Liver (tissue), 3 donors: Measurements from ENCODE around the gene EVI5.

Experiments used
- CTCF ChIP-seq: fragments of 150-350 bp; IDR thresholded peaks from 2 replicates; pipeline ENCODE4 v1.5.1; 2017; ENCODE audit warnings: improper control_type of control experiment, low read depth, low read length; ENCODE audit not compliant: missing input control
- FOXA1 ChIP-seq: IDR thresholded peaks from 2 replicates; pipeline ENCODE4 v1.6.1; 2016; ENCODE audit warnings: antibody characterized with exemption
- RAD21 ChIP-seq, 2 donors: IDR thresholded peaks; 2 replicates each; pipeline ENCODE4 v1.6.1; 2016; ENCODE audit warnings: antibody characterized with exemption in 2 of 2, mild to moderate bottlenecking in 2 of 2
- REST ChIP-seq: IDR thresholded peaks from 2 replicates; pipeline ENCODE4 v1.6.1; 2016; ENCODE audit warnings: antibody characterized with exemption, mild to moderate bottlenecking
- RXRA ChIP-seq, 2 donors: IDR thresholded peaks; 2 replicates each; pipeline ENCODE4 v1.6.1; 2017 to 2018; ENCODE audit warnings: antibody characterized with exemption in 2 of 2, mild to moderate bottlenecking in 1 of 2
- TAF1 ChIP-seq: conservative IDR thresholded peaks from 2 replicates; pipeline ENCODE4 v1.6.1; 2016; ENCODE audit warnings: antibody characterized with exemption, mild to moderate bottlenecking
- YY1 ChIP-seq: IDR thresholded peaks from 2 replicates; pipeline ENCODE4 v1.6.1; 2016; ENCODE audit warnings: antibody characterized with exemption, mild to moderate bottlenecking
- TF ChIP-seq, protein P1 (sequence below): IDR thresholded peaks from 2 replicates; pipeline ENCODE4 v1.6.1; 2016; ENCODE audit warnings: antibody characterized with exemption
- TF ChIP-seq, protein P2 (sequence below): IDR thresholded peaks from 2 replicates; pipeline ENCODE4 v1.6.1; 2016; ENCODE audit warnings: antibody characterized with exemption
- donor health status: healthy.
- donor health status: healthy.

DNA sequence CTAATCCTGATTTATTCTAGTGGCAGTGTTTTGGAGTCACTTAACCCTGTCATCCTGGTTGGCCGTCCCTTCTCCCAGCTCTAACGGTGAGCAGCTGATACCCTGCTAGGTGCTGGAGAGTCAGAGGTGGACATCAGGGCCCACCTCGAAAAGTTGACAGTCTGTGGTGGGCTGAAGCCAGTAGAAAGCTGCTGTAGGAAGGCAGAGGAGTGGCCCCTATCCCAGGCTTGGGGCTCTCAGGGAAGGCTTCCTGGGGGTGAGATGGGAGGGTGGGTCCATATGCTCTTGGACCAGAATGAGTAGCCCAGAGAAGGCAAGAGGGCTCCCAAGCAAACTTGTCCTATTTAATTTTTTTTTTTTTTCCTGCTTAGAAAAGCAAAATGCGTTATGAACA lies 46.5 kb upstream of the EVI5 start:
- TF ChIP-seq FOXA1: no peak
- TF ChIP-seq CTCF: no peak
- no peak for TF ChIP-seq REST
- no peak for TF ChIP-seq YY1
- TF ChIP-seq, protein P1, sequence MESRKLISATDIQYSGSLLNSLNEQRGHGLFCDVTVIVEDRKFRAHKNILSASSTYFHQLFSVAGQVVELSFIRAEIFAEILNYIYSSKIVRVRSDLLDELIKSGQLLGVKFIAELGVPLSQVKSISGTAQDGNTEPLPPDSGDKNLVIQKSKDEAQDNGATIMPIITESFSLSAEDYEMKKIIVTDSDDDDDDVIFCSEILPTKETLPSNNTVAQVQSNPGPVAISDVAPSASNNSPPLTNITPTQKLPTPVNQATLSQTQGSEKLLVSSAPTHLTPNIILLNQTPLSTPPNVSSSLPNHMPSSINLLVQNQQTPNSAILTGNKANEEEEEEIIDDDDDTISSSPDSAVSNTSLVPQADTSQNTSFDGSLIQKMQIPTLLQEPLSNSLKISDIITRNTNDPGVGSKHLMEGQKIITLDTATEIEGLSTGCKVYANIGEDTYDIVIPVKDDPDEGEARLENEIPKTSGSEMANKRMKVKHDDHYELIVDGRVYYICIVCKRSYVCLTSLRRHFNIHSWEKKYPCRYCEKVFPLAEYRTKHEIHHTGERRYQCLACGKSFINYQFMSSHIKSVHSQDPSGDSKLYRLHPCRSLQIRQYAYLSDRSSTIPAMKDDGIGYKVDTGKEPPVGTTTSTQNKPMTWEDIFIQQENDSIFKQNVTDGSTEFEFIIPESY: no peak
- TF ChIP-seq RAD21 (IDR thresholded peaks at IDR 0.05): no peak
- no peak for TF ChIP-seq TAF1
- TF ChIP-seq RXRA (IDR thresholded peaks at IDR 0.05): no peak
- TF ChIP-seq, protein P2, sequence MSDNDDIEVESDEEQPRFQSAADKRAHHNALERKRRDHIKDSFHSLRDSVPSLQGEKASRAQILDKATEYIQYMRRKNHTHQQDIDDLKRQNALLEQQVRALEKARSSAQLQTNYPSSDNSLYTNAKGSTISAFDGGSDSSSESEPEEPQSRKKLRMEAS: no peak
